ENCODE data around the gene RAB5IF. TPM values are rescaled to one million over a fixed set of nuclear protein-coding genes. Genes with fewer than 3 reads are reported as not detected.
"Not testable (repeated sequence)": the region's sequence is repeated elsewhere in the genome, so short reads cannot be mapped to it uniquely, and the experiment has no call there.

RAB5IF gene
- total RNA-seq, 1 donor from 2014 or later = 21.4 TPM

DNA sequence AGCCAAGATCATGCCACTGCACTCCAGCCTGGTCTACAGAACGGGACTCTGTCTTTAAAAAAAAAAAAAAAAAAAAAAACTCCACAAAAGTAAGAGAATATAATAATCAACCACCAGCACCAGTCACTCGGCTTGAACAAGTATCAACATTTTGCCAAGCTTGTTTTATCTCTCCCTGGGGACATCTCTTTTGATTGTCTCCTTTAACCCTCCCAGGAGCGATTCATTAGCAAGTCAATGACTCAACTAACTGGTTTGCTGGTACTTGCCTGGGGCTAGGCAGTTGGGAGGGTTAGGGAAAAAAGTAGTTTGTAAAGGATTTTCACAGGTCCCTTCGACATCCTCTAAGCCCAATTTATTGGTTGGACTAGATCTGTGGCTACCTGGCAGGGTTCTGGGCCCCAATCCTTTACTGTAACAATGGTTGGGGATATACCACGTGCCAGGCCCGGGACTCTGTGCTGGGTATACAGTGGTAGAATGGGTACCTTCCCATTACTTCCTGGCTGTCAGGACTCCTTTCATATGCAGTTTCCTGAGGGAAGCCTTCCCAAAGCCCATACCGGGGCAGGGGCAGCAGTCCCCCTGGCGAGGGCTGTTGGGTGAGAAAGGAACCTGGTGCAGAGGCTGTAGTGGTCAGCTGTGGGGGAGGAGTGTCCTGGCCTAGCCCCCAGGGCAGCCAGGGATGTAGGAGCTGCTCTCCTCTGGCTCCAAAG lies 20.0 kb upstream of the RAB5IF start:
- no peak for DNase-seq (ENCODE audit: low spot score)

DNA sequence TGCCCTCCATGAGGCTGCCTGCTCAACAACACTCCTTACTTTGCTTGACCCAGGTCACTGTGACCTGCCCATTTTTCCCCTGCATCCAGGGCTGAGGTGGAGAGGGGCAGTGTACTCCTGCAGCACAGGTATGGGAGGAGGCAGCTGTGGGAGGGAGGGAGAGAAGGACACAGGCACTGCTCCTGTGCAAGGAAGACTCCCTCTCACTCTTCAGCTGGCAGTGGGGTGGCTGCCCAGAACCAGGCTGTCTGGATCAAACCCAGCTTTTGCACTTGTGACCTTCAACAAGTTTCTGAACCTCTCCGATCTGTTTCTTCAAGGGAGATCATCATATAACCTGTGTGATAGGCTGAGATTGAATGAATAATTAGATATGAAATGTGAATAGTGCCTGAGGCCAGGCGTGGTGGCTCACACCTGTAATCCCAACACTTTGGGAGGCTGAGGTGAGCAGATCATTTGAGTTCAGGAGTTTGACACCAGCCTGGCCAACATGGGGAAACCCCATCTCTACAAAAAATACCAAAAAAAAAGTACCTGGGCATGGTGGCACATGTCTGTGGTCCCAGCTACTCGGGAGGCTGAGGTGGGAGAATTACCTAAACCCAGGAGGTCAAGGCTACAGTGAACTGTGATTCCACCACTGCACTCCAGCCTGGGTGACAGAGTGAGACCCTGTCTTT lies 18.1 kb upstream of the RAB5IF start:
- no peak for DNase-seq (ENCODE audit: low spot score)

DNA sequence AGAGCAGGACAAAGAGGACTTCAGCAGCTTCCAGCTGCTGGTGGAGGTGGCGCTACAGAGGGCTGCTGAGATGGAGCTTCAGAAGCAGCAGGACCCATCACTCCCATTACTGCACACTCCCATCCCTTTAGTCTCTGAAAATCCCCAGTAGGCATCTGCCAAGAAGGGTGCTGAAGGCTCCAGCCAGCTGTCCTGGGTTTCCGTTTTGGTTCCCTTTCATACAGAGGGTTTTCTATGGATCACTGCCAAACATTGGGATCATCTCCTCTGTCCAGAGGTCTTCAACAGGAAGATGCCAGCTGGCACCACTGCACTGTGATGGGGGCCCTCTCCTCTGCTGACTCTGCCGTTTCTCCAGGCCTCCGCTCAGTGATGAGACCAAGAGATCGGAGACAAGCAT lies 14.3 kb upstream of the RAB5IF start:
- DNase-seq (ENCODE audit: low spot score) = no peak

DNA sequence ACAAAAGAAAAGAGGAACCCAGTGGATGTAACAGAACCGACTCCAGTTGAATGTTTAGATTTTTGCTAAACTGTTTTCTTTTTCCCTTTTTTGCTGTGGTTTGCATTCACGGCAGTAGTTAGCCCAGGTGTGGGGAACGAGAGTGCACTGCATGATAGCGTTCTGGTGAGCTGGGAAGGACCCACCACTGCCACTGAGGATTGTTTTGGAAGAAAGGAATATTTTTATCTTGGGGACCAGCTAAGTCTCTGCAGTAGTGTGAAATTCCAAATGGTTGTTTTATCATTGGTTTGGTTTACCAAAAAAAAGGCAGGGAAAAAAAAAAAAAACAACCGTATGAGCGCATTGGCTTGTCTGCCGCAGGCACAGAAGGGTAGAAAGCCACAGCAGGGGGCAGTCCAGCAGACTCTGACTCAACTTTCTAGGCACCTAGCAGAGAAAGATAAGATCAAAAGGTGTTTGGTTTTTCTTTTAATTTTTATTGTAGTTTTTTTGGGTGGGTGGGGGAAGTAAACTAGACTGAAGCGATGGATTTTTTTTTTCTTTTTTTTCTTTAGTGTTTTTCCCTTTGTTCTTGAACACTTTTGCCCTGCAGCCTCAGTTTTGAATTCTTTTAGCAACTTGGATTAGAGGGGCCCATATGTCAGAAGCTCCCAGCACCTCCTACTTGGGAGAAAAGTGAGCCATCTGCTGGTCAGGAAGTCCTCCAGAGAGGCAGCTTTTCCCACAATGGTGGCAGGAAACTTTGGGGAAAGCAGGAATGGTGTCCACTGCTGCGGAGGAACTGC lies 13.5 kb upstream of the RAB5IF start:
- peak; percentile 62 for DNase-seq (ENCODE audit: low spot score)

DNA sequence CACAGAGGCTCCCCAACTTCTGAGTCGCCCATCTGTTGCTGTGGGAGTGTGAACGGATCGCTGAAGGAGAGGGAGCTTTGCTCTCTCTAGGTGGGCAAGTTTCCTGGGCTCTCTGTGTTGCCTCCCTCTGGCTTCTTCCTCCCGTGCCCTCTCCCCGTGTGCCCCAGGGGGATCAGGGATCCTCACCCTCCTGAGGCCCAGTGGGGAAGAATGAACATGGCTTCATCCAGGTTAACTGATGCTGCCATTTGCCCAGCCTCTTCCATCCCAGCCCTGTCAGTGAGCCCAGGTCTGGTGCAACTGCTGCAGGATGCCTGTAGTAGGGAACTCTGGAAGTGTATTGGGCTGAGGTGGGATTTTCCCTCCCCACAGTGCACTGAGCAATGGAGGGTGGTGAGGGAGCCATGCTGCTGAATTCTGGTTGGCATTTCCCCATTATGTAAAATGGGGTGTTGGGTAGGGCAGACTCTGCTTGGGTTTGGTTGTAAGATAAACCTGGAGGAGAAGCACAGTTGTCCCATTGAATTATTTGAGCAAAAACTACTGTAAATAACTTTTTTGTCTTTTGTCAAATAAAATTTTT lies 12.1 kb upstream of the RAB5IF start:
- no peak for DNase-seq (ENCODE audit: low spot score)

DNA sequence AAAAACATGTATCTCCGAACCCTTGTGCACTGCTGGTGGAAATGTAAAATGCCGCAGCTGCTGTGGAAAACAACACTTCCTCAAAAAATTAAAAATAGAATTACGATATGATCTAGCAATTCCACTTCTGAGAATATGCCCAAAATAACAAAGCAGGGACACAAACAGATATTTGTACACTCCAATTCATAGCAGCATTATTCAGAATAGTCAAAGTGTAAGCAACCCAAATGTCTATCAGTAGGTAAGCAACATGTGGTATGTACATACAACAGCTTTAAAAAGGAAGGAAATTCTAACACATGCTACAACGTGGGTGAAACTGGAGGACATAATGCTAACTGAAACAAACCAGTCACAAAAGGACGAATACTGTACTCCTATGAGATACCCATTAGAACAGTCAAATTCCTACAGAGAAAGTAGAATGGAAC lies 5.7 kb upstream of the RAB5IF start:
- DNase-seq (ENCODE audit: low spot score) = no peak

DNA sequence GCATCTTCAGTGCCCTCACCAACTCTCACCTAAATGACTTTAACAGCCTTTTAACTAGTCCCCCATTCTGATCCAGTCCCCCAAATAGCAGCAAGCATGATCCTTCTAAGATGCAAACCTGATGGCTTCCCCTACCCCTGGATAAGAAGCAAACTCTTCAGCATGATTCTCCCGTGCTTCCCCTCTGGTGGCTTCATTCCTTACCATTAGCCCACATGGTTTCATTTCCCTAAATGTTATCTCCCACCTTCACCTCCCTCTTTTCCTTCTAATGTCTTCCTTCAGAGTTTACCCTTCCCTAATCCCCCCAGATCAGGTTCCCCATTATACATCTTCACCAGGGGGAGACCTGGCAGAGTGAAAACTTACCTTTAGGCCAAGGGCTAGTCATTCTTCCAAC lies 4.0 kb upstream of the RAB5IF start:
- DNase-seq (ENCODE audit: low spot score) = no peak

DNA sequence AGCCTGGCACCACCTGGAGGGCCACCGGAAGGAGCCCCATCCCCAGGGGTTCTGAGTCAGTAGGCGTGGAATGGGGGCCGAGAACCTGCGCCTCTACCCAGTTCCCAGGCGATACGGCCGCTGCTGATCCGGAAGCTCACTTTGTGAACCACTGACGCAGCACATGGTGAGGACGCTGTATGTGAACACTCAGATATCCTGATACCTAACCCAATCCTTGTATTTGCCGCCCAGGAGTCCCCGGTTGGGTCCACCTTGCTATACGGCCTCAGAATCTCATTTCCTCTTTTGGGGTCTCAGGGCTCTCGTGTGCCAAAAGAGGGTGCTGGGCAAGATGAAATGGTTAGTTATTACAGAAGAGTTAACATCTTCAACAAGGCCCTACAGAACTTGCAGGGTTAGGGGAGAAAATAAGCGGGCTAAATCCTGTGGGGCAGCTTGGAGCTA lies 604 bp upstream of the RAB5IF start:
- no peak for DNase-seq (ENCODE audit: low spot score)

DNA sequence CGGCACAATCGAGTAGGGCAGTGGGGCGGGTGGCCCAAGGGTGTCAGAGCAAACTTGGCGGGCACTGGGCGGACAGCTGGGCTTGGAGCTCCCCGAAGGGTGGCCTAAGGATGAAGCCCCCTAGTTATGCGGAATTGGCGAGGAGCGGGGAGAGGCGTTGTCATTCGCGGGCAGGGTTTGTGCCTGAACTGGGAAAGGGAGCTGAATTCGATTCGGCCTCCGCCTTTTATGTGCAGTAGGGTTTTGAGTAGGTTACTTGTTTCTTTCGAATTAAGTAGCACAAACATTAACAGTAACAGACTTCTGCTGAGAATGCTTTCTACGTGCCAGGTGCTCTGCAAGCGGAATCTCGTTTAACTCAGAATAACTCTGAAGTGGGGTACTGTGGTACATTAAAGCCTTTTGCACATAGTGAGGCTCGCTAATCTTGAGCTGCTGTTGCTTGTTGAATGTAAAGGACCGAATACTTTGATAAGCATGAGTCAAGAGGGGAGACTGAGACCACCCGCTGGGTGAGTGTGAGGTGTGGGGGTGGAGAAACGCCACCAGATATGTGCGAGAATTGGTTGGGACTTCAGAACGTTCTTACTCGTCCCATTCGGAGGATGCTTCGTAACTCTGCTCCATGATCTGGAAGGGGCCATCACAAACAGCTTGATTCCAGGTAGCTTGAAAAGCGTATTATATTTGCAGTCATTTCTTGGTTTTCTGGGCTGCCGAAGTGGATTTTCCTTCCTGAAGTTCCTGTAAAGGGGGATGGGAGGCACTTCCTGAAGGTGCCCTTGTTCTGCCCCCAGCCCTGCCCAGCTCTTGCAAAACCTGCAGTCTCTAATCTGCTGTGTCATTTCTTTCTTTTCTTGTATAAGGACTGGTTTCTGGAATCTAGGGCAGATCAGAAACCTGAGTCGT lies 833 bp downstream of the RAB5IF start:
- no peak for DNase-seq (ENCODE audit: low spot score)

DNA sequence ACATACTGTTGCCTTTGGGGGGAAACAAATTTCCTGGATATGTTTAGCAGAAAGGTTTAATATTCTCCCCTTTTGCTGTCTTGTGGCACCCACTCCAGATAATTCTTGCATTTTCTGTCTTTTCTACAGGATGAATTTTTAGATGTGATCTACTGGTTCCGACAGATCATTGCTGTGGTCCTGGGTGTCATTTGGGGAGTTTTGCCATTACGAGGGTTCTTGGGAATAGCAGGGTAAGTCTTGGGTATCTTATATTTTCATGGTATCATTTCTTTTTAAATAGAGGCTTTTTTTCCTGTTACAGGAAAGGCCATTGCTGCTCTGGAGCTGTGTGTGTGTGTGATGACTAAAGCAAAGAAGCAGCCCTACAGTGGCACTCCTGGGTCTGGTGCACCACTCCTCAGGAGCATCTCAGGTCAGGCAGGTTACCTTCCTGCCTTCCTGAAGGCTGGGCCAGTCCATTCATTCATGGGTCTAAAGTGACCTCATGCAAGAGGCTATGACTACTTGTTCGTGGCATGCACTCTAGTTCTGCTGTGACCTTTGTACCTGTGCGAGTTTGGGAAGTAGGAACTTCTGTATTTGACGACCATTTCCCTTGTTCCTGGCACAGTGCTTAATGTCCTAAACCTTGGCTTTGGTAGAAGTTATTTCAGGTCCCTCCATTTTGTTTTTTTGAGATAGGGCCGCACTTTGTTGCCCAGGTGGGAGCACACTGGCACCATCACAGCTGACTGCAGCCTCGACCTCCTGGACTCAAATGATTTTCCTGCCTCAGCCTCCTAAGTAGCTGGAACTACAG lies 2.2 kb downstream of the RAB5IF start:
- DNase-seq (ENCODE audit: low spot score) = no peak

DNA sequence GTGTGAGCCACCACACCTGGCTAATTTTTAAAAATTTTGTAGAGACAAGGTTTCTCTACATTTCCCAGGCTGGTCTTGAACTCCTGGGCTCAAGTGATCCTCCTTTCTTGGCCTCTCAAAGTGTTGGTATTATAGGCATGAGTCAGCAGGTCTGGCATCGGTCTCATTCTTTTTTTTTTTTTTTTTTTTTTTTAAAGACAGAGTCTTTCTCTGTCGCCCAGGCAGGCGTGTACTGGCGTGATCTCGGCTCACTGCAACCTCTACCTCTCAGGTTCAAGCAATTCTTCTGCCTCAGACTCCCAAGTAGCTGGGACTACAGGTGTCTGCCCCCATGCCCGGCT lies 2.8 kb downstream of the RAB5IF start:
- not testable (repeated sequence) for DNase-seq (ENCODE audit: low spot score)

DNA sequence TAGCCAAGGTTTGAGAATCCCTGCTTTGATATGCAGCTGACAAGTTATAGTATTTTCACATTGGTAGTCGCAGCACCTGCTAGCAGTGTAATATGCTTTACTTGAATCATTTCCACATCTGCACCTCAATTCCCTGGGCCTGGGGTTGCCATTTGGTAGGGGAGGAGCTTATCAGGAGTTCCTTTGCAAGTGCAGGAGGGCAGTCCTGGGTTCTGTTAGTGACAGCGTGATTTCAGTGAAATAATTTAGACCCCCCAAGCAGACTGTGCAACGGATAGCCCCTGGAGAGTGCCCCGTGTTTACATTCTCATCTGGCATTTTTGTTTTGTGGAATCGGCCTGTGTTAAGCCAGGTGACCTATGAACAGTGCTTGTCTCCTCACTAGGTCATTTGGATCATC lies 6.0 kb downstream of the RAB5IF start:
- no peak for DNase-seq (ENCODE audit: low spot score)

DNA sequence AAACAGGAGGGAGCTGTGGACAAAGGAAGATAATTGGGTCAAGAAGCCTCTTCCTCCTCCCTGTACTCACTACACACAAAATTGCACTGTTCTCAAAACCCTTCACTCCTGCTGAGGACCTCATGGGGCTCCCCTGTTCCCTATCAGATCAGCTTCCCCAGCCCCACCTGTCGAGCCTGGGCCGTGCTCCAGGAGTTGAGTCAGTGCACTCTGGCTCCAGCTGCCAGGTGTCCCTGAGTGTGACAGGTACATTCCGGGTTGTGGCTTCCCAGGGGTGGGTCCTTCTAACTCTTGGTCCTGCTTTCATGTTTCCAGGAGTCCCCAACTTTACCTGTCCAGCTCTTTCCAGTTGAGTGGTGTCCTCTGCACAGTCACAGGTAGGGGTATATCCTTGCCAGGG lies 8.4 kb downstream of the RAB5IF start:
- DNase-seq (ENCODE audit: low spot score) = no peak

DNA sequence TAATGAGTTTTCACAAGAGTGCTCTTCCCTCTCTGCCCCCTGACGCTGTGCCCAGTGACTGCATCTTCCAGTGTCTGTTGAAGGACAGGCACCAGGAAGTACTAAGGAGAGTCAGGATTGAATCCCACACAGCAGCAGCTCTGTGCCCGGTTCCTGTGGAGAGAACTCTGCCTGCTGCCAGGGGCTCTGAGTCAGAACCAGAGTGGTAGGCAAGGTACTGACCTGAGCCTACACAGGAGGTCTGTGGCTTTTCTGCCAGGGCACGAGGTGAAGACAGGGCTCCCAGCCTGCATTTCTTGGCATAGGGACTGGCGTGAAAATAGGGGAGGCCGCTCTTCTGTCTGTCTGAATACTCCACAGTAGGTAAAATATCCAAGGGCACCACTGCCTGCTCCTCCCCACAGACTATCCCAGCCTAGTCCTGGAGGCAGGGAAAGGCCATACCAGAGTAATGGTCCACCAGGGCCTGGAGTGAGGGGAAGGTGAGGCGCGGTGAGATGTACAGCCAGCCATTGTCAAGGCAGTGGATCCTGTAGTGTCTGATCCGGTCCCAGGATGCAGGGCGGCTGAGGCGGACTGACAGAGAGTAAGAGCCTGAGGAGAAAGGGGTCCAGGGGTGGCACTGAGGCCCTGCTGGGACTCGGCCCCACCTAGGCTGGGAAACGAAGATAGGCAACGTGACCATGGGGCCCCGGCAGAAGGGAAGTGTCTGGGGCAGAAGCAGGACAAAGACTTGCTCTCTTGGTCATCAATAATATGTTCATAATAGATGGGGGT lies 9.4 kb downstream of the RAB5IF start:
- DNase-seq (ENCODE audit: low spot score) = no peak

DNA sequence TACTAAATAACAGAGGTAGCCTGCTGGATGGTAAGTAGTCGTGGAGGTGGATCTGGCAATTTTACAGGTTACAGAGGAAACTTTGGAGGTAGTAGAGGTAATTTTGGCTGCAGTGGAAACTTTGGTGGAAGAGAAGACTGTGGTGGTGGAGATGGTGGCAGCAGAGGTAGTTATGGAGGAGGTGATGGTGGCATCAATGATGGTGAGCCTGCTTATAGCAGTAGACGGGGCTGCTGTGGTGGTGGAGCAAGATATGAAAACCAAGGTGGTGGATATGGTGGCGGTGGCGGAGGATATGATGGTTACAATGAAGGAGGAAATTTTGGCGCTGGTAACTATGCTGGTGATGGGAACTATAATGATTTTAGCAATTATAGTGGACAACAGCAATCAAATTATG lies 15.3 kb downstream of the RAB5IF start:
- DNase-seq (ENCODE audit: low spot score) = no peak

DNA sequence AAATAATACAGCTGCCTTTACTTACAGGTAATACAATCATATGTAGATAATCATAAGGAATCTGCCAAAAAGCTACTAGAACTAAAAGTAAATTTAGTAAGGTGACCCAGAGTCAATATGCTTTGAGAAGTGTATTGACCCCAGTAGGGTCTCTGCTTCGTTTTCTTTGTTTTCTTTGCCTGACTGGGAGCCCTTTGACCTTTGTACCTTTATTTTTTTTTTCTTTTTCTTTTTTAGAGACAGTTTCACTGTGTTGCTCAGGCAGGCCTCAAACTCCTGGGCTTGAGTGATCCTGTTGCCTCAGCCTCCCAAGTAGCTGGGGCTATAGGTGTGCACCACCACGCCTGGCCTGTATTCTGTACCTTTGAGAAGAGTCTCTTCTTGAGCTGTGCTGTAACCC lies 17.9 kb downstream of the RAB5IF start:
- DNase-seq (ENCODE audit: low spot score) = no peak

DNA sequence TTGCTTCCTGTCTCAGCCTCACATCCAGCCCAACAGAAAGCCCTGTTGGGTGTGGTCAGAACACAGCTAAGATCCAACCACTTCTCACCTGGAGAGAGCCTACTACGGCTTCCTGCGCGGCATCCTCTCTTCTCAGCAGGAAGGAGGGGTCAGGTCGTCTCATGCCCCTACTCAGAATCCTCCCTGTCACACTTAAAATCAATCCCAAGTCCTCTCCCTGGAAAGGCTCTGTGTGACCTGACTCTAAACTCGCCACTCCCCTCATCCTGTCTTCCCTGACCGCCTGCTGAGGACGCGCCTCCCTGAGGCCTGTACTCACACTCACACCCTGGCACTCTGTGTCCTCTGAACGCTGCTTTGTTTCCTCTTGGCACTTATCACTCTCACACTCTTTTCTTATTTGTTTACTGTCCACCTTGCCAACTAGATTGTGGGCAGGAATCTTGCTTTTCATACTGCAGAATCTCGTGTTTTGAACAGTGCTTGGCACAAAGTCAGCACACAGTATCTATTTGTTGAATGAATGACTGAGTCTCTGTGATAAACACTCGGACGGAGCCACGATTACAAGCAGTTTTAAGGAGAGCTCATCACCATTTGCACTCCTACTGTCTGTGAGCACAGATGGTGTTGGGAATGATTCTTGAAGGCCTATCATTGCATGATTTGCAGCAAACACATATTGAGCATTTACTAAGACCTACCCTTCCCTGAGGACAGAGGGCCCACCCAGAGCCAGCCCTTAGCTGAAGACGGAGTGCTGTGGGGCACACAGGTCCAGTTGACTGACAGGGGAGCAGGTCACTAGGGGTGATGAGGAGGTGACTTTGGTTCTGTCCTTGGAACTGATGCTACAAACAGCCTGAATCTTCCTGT lies 18.7 kb downstream of the RAB5IF start:
- DNase-seq (ENCODE audit: low spot score) = no peak

DNA sequence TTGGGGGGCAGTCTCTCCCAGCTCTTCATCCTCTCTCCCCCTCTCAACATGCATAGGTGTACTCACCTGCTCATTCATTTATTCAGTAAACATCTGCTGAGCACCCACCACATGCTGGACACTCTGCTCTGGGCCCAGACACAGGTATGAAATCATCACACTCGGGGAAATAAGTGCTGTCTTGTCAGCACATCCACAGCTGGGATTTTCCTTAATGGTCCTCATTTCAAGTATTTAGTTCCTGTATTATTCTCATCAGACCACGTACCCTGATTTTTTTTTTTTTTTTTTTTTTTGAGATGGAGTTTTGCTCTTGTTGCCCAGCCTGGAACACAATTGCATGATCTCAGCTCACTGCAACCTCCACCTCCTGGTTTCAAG lies 19.4 kb downstream of the RAB5IF start:
- no peak for DNase-seq (ENCODE audit: low spot score)

DNA sequence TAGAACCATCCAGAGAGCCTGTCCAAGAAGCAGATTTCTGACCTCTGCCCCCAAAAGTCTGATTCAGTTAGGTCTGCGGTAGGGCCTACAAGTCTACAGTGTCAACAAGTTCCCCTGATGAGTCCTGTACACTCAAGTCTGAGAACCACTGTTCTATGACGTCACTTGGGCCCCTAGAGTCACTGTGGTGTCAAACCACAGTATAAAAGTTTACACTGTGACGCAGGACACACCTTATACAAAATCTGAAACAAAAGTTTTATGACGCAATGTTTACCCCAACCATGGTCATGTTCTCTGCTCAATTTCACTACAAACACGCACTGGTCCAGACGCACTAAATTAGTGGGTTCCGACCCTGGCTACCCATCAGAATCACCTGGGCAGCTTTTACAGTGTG lies 22.5 kb downstream of the RAB5IF start:
- no peak for DNase-seq (ENCODE audit: low spot score)

All from umbilical cord (tissue), 2 donors.